Activated B cell treated with CpG ODN at 0.5 μM for 24 hours (primary cell): ENCODE data around the gene MMP15. TPM values are rescaled to one million over a fixed set of nuclear protein-coding genes. Genes with fewer than 3 reads are reported as not detected.

Experiments used
- ATAC-seq: fragments of 200-7000 bp; cut with Tn5 transposase; one replicate; pipeline ENCODE4 v1.10.0; 2021; ENCODE audit warnings: low read depth, mild to moderate bottlenecking, moderate library complexity
- CTCF ChIA-PET: fragments of 350-600 bp; sonication (Branson Sonifier 250); formaldehyde crosslinking; loops from one replicate; lab custom pipeline; 2021; ENCODE audit warnings: antibody characterized with exemption; lab: Charles Lee
- POLR2A ChIA-PET: fragments of 350-600 bp; sonication (Branson Sonifier 250); formaldehyde crosslinking; loops from one replicate; lab custom pipeline; 2021; ENCODE audit warnings: antibody characterized with exemption; lab: Charles Lee
- DNase-seq: peaks from one replicate; pipeline ENCODE4 v3.0.0; 2022
- H3K27ac Mint-ChIP-seq: one replicate; pipeline ENCODE4 v1.8.0; 2020; ENCODE audit warnings: mixed read lengths
- H3K27me3 Mint-ChIP-seq: one replicate; pipeline ENCODE4 v1.8.0; 2021; ENCODE audit warnings: mixed read lengths
- H3K36me3 Mint-ChIP-seq: one replicate; pipeline ENCODE4 v1.8.0; 2021; ENCODE audit warnings: low read depth, mixed read lengths
- H3K4me1 Mint-ChIP-seq: one replicate; pipeline ENCODE4 v1.8.0; 2021; ENCODE audit warnings: mixed read lengths
- H3K4me3 Mint-ChIP-seq: one replicate; pipeline ENCODE4 v1.8.0; 2020; ENCODE audit warnings: mild to moderate bottlenecking, mixed read lengths
- H3K9me3 Mint-ChIP-seq: one replicate; pipeline ENCODE4 v1.8.0; 2020; ENCODE audit warnings: mixed read lengths
- CTCF ChIP-seq: fragments of 200-600 bp; IDR thresholded peaks from one replicate; pipeline ENCODE4 v1.8.0; 2022; ENCODE audit warnings: antibody characterized with exemption, mild to moderate bottlenecking
- intact Hi-C: fragments of 100-400 bp; cut with micrococcal nuclease; formaldehyde crosslinking; loops from one replicate; pipeline ENCODE4 v1.15.1; 2024
- total RNA-seq: library from RNA; stranded (reverse); gene quantifications from 2 replicates; pipeline ENCODE4 v1.2.3, GENCODE V29; 2022

Gene MMP15
- total RNA-seq, 1 donor from 2014 or later, result 0.60 TPM

- no peak overlapping the region for H3K4me3 Mint-ChIP-seq
- POLR2A ChIA-PET, result no interaction called here
- CTCF ChIA-PET, result no interaction called here
- no peak overlapping the region for H3K27ac Mint-ChIP-seq
- H3K36me3 Mint-ChIP-seq, result no peaks in the 10 kb centered on the region
- no peaks in the 10 kb centered on the region for H3K9me3 Mint-ChIP-seq
- ATAC-seq (no peak), DNase-seq (no peak)
- peaks cover 10% of the 10 kb centered on the region for H3K27me3 Mint-ChIP-seq
- peaks cover 14% of the 10 kb centered on the region for H3K4me1 Mint-ChIP-seq
- no peak for TF ChIP-seq CTCF
- intact Hi-C loops, result loop anchor here (5.0 kb wide), 1 partner anchor 1789 kb away; the partner anchor contains the start of gene GNAO1
These were observed 43.9 kb upstream of the MMP15 start for GRCh38 chr16:57981636-57982035.

DNA sequence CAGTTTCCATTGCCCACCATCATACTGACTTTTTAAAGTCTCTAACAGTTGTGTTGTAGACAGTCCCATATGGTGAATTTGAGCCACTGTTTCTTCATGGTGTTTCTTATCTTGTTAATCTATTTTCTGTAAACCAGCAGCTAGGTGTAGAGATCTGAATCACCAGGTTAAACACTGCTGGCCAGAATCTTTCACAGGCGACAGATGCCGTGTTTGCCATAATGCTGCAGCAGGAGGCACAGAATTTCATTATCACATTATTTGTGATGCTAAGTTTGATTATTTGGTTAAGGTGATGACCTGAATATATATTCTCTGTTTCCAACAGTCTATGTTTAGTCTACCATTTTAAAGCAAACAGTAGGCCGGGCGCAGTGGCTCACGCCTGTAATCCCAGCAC is 43.2 kb upstream of the MMP15 start:
- intact Hi-C loops, result loop anchor here (5.0 kb wide), 1 partner anchor 1790 kb away; the partner anchor contains the start of gene GNAO1
- DNase-seq (no peak), ATAC-seq (no peak)
- peaks cover 9% of the 10 kb centered on the region for H3K27me3 Mint-ChIP-seq
- H3K36me3 Mint-ChIP-seq, result no peaks in the 10 kb centered on the region
- H3K9me3 Mint-ChIP-seq, result no peaks in the 10 kb centered on the region
- peaks cover 14% of the 10 kb centered on the region for H3K4me1 Mint-ChIP-seq
- no peak overlapping the region for H3K27ac Mint-ChIP-seq
- H3K4me3 Mint-ChIP-seq, result no peak overlapping the region
- CTCF ChIA-PET, result no interaction called here
- POLR2A ChIA-PET, result no interaction called here
- no peak for TF ChIP-seq CTCF

DNA sequence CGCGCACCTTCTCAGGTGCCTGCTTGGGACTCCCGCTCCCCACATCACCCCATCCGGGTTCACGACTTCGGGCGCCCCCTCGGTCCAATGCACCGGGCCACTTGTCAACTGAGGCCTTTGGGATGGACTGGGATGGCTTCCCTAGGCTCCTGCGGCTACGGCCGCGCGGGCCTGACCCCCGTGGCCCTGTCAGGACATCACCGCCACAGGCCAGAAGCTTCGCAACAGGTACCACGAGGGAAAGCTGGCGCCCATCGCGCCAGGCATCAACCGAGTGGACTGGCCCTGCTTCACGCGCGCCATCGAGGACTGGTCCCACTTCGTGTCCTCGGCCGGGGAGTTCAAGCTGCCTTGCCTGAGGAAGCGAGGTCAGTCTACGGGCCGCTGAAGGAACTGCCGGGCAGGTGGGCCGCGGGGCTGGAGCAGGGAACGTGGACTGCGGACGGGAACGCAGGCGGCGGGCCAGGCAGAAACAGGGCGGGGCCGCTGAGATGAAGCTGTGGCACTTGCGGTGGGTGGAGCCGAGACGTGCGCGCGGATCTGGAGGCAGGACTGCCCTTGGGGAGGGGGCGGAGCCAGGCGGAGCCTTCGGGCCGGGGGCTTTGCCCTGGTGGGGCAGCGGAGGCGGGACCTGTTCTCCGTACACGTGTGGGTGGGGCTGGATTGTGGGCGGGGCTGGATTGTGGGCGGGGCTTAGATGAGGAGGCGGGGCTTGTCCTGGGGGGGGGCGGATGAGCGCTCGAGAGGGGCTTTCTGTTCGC is 40.9 kb upstream of the MMP15 start:
- no peaks in the 10 kb centered on the region for H3K36me3 Mint-ChIP-seq
- POLR2A ChIA-PET, result interaction anchor here (1.0 to 1.2 kb wide), 2 partner anchors 16 to 145 kb away, joined by 5 to 12 read pairs; partner anchors contain the start of genes CFAP20, USB1 and ZNF319
- H3K27me3 Mint-ChIP-seq, result peaks cover 4% of the 10 kb centered on the region
- H3K4me1 Mint-ChIP-seq, result peaks cover 14% of the 10 kb centered on the region
- CTCF ChIA-PET, result no interaction called here
- DNase-seq, result peak; percentile 82
- no peaks in the 10 kb centered on the region for H3K9me3 Mint-ChIP-seq
- H3K4me3 Mint-ChIP-seq, result peak overlapping the region; percentile 91
- no peak for TF ChIP-seq CTCF
- intact Hi-C loops, result loop anchor here (1.0 to 5.0 kb wide), 5 partner anchors 11 to 1792 kb away; partner anchors contain the start of genes CFAP20, GNAO1, KATNB1 and ZNF319
- ATAC-seq, result peak; percentile 99
- no peak overlapping the region for H3K27ac Mint-ChIP-seq

- Mint-ChIP-seq H3K36me3 (no peaks in the 10 kb centered on the region), H3K27ac (no peak overlapping the region)
- DNase-seq, result no peak
These were observed 40.1 kb upstream of the MMP15 start for GRCh38 chr16:57985204-57986181.

More at GRCh38 chr16:57985204-57986181, 40.1 kb upstream of the MMP15 start:
- no peaks in the 10 kb centered on the region for H3K9me3 Mint-ChIP-seq
- TF ChIP-seq CTCF, result no peak
- CTCF ChIA-PET, result no interaction called here
- H3K4me3 Mint-ChIP-seq, result peak overlapping the region; percentile 91
- intact Hi-C loops, result loop anchor here (1.0 kb wide), 3 partner anchors 10 to 144 kb away; partner anchors contain the start of genes CFAP20 and ZNF319
- ATAC-seq, result peak; percentile 50
- H3K27me3 Mint-ChIP-seq, result peaks cover 4% of the 10 kb centered on the region
- POLR2A ChIA-PET, result interaction anchor here (1.0 to 1.2 kb wide), 2 partner anchors 15 to 144 kb away, joined by 5 to 12 read pairs; partner anchors contain the start of genes CFAP20, USB1 and ZNF319
- peaks cover 14% of the 10 kb centered on the region for H3K4me1 Mint-ChIP-seq
